ENCODE measurements around the gene ROPN1L.

DNA sequence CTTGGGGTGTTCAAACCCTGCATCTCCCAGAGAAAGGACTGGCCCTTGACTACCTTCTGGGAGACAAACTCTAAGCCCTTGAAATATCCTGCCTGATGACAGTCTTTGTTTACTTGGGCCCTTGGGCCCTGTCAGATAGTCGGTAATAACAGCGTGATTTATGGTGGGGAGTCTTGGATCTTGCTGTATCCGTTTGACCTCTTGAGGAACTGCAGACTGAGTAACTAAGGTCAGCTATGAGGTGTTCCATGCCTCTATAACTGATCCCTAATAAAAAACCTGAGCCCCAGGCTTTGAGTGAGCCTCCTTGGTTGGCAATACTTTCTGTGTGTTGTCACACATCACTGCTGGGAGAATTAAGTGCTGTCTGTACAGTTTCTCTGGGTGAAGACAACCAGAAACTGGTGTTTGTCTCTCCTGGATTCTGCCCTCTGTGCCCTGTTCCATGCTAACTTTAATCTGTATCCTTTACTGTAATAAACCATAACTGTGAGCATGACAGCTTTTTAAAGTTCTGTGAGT, 66.0 kb downstream of the ROPN1L start:
- TF ChIP-seq, protein P1, sequence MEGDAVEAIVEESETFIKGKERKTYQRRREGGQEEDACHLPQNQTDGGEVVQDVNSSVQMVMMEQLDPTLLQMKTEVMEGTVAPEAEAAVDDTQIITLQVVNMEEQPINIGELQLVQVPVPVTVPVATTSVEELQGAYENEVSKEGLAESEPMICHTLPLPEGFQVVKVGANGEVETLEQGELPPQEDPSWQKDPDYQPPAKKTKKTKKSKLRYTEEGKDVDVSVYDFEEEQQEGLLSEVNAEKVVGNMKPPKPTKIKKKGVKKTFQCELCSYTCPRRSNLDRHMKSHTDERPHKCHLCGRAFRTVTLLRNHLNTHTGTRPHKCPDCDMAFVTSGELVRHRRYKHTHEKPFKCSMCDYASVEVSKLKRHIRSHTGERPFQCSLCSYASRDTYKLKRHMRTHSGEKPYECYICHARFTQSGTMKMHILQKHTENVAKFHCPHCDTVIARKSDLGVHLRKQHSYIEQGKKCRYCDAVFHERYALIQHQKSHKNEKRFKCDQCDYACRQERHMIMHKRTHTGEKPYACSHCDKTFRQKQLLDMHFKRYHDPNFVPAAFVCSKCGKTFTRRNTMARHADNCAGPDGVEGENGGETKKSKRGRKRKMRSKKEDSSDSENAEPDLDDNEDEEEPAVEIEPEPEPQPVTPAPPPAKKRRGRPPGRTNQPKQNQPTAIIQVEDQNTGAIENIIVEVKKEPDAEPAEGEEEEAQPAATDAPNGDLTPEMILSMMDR (IDR thresholded peaks at IDR 0.05) = no peak
- TF ChIP-seq EZH2 (IDR thresholded peaks at IDR 0.05; ENCODE audit: borderline replicate concordance, insufficient read depth, low read depth, low read length, poor library complexity, severe bottlenecking) = no peak
